ENCODE data around the gene REV3L.

GRCh38 chr6:111322145-111322544, 160.9 kb downstream of the REV3L start:
- TF ChIP-seq GATA3 (IDR thresholded peaks at IDR 0.05; ENCODE audit: low read depth, low read length) (no peak), GATA2 (IDR thresholded peaks at IDR 0.05; ENCODE audit: low read depth, low read length) (no peak)

Measured in SH-SY5Y (cell line).